RKO (cell line): ENCODE results near the gene ARHGAP22.

ENCODE experiments used
- DNase-seq: peaks from one replicate; pipeline ENCODE4 v3.0.0-alpha.2; 2016; ENCODE audit warnings: low spot score

The ARHGAP22 gene

DNA sequence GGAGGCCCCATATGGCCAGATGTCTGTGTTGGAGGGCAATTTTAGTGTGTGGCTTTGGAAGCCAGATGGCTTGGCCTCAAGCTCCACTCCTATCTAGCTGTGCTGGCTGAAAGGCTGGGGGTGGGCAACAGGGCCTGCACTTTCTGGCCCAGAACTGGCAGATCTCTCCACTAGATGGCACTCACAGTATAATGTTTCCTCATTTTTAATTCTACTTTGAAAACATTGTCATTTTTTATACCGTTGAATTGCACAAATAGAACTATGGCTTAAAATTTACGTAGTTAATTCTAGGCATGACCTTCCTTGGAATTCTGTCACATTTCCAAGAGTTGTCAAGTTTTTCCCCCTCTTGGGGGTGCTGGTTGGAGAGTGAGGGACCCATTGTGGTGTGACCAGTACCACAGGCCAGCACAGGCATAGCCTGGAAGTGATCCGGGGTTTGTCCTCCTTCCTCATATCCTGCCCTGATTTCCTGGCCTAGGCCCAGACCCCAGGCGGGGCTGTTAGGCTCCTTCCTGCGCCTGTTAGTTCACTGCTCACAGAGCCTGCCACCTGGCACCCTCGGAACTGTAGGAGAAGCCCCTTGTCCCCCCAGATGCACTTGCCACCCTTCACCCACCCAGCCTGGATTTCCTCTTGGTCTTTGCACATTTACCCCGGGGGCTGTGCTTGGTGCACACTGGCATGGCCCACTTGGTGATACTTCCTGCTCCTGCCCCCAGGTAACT is 52.8 kb downstream of the ARHGAP22 start:
- DNase-seq = peak; percentile 58

GRCh38 chr10:48550977-48551376 is 53.9 kb downstream of the ARHGAP22 start:
- no peak for DNase-seq

DNA sequence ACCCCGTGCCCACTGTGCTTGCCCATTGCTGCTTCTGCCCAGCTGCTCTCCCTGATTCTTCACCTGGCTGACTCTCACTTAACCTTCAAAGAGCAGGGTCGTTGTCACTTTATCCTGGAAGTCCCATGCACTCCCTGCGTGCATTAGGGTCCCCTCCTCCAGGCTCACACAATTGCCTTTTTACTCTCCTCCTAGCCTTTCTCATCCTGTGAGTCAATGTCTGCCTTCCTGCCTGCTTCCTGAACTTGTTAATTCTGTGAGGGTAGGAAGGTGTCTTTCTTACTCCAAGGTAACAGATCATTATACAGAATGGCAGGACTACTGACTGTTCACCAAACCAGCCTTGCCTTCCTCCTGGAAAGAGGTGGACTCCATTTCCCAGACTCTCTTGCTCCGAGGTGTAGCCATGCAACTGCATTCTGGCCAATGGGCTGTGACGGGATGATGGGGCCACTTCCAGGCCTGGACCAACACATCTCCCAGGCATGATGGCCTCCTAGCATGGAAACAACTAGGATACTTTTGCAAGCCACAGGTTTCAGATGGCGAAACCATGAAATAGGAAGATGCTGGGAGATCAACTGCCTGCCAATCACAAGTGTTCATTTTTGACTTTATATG is 54.7 kb downstream of the ARHGAP22 start:
- no peak for DNase-seq

DNA sequence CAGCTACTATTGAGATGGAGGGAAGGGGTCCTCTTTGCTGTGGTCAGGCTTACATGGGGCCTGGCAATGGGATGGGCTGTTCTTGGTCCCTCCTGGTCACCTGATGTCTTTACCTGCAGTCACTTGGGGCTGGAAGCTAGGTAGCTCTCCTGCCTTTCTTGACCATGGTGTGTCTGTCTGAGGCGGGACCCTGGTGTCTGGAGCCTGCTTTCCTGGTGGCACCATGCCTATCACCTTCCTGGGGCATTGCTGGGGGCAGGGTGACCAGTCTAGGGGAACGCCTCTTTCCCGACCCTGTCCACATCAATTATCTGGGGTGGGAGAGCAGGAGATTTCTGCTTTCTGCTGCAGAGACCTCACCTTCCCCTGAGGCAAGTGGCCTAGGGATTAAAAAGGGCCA is 55.6 kb downstream of the ARHGAP22 start:
- no peak for DNase-seq

DNA sequence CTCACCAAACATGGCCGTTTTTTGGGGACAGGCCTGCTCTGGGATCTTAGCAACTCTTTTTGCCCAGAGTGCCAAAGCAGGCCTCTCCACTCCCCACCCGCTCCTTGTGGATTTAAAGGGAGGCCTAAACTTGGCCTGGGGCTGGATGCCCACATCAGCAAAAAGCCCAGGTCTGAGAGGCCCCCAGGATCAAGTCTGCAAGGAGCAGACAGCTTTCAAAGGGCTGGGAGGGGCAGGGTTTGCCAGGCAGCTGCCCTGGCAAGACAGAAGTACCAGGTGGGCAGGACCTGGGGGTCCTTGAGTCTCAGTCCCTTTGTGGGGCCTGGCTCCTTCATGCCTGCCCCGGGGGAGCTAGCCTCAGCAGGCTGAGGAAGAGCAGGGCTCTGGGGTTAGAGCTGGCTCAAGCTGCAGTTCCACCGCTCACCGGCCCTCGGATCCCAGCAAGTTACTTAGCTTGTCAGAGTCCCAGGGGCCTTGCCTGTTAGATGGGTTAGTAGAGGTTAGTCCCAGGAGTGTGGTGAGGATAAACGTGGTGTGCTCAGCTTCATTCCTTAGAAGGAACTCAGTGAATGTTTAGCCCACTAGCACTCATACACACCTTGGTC is 56.2 kb downstream of the ARHGAP22 start:
- DNase-seq = no peak

DNA sequence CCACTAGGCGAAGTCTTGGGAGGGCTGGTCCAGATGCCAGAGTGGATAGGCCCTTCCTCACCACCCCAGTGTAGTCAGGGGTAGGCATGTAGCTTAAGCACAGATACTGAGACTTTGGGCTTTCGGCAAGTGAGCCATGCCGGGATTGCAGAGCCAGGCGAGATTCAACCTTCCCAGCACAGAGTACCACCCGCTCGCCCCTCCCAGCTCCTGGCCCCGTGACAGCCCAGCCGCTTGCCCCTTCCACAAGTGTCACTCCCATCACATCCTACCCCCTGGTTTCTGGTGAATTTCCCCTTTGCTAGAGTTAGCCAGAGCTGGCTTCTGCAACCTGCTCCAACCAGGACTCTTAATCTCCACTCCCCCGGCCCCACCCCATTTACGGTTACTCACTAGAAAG is 56.9 kb downstream of the ARHGAP22 start:
- DNase-seq = no peak

- DNase-seq = no peak
Observed at GRCh38 chr10:48547061-48547895, 57.6 kb downstream of the ARHGAP22 start.

- DNase-seq = no peak
Observed at GRCh38 chr10:48545462-48546145, 59.3 kb downstream of the ARHGAP22 start.

DNA sequence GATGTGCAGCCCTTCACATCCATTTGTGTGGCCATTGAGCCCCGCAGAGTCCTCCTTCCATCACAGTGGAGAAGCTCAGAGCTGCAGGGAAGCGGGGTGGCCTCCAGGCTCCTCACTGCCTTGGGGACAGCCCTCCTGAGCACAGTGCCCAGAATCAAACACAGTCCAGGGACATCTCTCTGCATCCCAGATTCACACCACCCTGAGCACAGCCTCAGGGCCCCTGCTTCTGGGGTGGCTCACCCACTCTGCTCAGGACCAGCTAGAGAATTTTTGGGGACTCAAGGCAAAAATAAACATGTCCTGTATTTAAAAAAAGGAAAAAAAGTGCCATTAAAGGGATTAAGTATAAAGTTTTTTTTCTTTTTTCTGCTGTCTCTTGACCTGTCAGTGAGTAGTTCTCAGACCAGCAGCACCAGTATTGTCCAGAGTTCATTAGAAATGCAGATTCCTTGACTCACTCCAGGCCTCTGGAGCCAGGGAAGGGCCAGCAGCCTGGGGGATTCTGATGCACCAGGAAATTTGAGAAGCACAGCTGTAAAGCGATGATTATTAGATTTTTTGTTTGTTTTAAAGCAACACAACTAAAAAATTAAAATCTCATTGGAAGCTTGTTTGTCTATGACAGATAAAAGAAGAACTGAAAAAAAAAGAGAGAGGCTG is 61.6 kb downstream of the ARHGAP22 start:
- no peak for DNase-seq

GRCh38 chr10:48542471-48543181 is 62.2 kb downstream of the ARHGAP22 start:
- no peak for DNase-seq

GRCh38 chr10:48541144-48541795 is 63.6 kb downstream of the ARHGAP22 start:
- no peak for DNase-seq

DNA sequence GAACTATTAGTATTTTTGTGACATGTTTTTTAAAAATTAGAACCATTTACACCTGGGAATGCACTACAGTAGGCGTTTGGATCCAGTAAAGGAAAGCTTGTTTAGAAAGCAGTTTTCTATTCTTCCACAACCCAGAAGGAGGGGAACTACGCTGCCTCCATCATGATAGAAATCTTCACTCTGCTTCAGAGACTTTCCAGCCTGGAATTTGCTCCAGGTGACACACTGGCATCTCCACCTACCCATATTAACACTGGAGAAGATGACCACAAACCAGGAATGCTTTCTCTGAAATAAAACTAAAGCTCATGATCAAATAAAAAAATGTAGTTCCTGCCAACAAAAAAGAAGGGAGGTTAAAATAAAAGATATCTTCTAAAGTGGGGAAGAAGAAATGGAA is 66.3 kb downstream of the ARHGAP22 start:
- DNase-seq = no peak

- no peak for DNase-seq
Observed at GRCh38 chr10:48536916-48537890, 67.7 kb downstream of the ARHGAP22 start.

GRCh38 chr10:48536156-48536500 is 68.7 kb downstream of the ARHGAP22 start:
- no peak for DNase-seq

GRCh38 chr10:48535416-48536155 is 69.3 kb downstream of the ARHGAP22 start:
- DNase-seq = no peak

DNA sequence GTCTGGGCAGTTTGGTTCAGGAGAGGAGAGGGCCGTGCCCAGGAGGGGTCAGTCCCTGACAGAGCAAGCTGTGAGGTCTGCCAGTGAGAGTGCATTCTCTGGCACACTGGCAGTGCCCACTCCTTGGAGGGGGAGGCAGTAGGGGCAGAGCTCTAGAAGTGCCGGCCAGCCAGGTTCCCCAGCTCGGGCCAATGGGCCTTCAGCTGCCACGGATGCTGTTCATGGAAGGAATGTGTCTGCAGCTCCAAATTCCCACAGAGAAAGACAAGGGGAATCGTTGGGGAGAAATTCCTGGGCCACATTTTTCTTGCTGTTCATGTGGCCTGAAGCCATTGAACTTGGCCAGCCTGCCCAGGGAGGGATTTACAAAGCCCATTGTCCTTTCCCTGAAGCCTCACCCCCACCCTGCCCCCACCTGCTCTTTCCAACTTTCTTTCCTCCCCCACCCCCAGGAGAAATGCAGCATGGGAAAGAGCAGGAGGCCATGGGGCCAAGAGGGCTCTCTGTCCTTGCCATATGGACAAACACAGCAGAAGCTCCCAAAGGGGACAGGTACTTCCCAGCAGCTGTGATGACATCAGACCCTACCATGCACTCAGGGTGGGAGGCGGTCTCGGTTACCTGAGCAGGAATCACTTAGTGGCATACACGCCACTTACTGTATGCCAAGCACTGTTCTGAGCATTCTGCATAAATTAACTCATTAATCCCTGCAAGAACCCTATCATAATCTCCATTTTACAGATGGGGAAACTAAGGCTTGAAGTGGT is 70.7 kb downstream of the ARHGAP22 start:
- no peak for DNase-seq

GRCh38 chr10:48533540-48533939 is 71.3 kb downstream of the ARHGAP22 start:
- DNase-seq = no peak

GRCh38 chr10:48531486-48531885 is 73.4 kb downstream of the ARHGAP22 start:
- no peak for DNase-seq
